Measurements from ENCODE around the gene HTT. TPM values are rescaled to one million over a fixed set of nuclear protein-coding genes. Genes with fewer than 3 reads are reported as not detected.
"Not testable (repeated sequence)": the region's sequence is repeated elsewhere in the genome, so short reads cannot be mapped to it uniquely, and the experiment has no call there.

The HTT gene
- total RNA-seq, 1 experiment from 2014 or later: 18.4 TPM

- H3K79me2 ChIP-seq (ENCODE audit: low read length): peaks cover 40% of the 10 kb centered on the region
- ChIA-PET CTCF (no interaction called here), POLR2A (ENCODE audit: unreplicated experiment) (no interaction called here)
- H3K36me3 ChIP-seq (ENCODE audit: low read depth, low read length): no peaks in the 10 kb centered on the region
- BruUV-seq (replicated peaks): no TSS peak
- H3K27ac ChIP-seq (ENCODE audit: low read length): no peak overlapping the region
- H3K4me2 ChIP-seq (ENCODE audit: low read length): no peak overlapping the region
- no peak overlapping the region for H2AFZ ChIP-seq (ENCODE audit: low read length)
- peaks cover 8% of the 10 kb centered on the region; the same call in 1 of the 2 replicates for H4K20me1 ChIP-seq (ENCODE audit: low read length)
- no peak overlapping the region for H3K4me3 ChIP-seq (ENCODE audit: low read length)
- intact Hi-C loops (cut with micrococcal nuclease): no loop called here
- no peaks in the 10 kb centered on the region for H3K27me3 ChIP-seq (ENCODE audit: low read length)
- ATAC-seq: no peak
- no peaks in the 10 kb centered on the region for H3K9me2 ChIP-seq (replicated peaks; ENCODE audit: low read length)
- H3K9me3 ChIP-seq (ENCODE audit: low read length): no peaks in the 10 kb centered on the region
- H3F3A ChIP-seq (ENCODE audit: low read length, unreplicated experiment): no peaks in the 10 kb centered on the region
- no peak overlapping the region for H3K9ac ChIP-seq (ENCODE audit: low read length)
- no peaks in the 10 kb centered on the region for H3K4me1 ChIP-seq (ENCODE audit: insufficient read depth, low read length)
- TF ChIP-seq, protein P1, sequence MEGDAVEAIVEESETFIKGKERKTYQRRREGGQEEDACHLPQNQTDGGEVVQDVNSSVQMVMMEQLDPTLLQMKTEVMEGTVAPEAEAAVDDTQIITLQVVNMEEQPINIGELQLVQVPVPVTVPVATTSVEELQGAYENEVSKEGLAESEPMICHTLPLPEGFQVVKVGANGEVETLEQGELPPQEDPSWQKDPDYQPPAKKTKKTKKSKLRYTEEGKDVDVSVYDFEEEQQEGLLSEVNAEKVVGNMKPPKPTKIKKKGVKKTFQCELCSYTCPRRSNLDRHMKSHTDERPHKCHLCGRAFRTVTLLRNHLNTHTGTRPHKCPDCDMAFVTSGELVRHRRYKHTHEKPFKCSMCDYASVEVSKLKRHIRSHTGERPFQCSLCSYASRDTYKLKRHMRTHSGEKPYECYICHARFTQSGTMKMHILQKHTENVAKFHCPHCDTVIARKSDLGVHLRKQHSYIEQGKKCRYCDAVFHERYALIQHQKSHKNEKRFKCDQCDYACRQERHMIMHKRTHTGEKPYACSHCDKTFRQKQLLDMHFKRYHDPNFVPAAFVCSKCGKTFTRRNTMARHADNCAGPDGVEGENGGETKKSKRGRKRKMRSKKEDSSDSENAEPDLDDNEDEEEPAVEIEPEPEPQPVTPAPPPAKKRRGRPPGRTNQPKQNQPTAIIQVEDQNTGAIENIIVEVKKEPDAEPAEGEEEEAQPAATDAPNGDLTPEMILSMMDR (conservative IDR thresholded peaks at IDR 0.05; ENCODE audit: low read depth, low read length): no peak
- no peak for TF ChIP-seq EZH2phosphoT487 (IDR thresholded peaks at IDR 0.05; ENCODE audit: borderline replicate concordance, low read length)
- TF ChIP-seq EZH2 (IDR thresholded peaks at IDR 0.05; ENCODE audit: low read length, unreplicated experiment): no peak
- DNase-seq: no peak
Observed at GRCh38 chr4:3085948-3086670, 11.6 kb downstream of the HTT start.

DNA sequence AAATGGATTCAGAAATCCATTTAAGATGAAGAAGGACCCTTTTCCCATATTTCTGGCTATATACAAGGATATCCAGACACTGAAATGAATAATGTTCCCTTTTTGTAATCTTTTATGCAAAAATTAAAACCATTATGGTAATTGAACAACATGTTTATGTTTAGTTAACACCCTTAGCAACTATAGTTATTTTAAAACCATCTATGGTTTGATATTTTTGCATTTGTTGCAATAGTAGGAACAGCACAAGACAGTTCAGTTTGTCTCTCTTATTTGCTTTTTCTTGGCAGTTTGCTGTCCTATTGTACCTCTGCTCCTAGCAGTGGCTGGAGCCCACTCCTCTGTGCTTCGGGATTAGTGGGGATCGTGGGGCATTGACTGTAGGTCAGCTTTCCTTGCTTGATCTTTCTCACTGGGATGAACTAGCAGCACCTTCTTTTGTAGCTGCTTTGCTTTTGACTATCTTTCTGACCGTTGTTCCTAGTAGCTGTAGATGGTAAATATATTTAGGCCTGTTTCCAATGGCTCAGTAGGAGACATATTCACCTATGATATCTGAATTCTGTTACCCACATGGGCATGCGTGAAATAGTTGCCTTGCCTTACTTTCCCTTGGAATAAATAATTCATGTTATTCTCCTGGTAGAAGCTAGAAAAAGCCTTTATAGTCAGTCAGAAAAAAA lies 12.8 kb downstream of the HTT start:
- no peak overlapping the region for H3K9ac ChIP-seq (ENCODE audit: low read length)
- H3K4me1 ChIP-seq (ENCODE audit: insufficient read depth, low read length): no peaks in the 10 kb centered on the region
- no peaks in the 10 kb centered on the region for H3K9me2 ChIP-seq (replicated peaks; ENCODE audit: low read length)
- no peak overlapping the region for H3K4me3 ChIP-seq (ENCODE audit: low read length)
- H3K4me2 ChIP-seq (ENCODE audit: low read length): no peak overlapping the region
- TF ChIP-seq EZH2 (IDR thresholded peaks at IDR 0.05; ENCODE audit: low read length, unreplicated experiment) (no peak), EZH2phosphoT487 (IDR thresholded peaks at IDR 0.05; ENCODE audit: borderline replicate concordance, low read length) (no peak)
- TF ChIP-seq, protein P1 (conservative IDR thresholded peaks at IDR 0.05; ENCODE audit: low read depth, low read length): no peak
- H3K9me3 ChIP-seq (ENCODE audit: low read length): no peaks in the 10 kb centered on the region
- DNase-seq (no peak), ATAC-seq (no peak)
- H3K27me3 ChIP-seq (ENCODE audit: low read length): no peaks in the 10 kb centered on the region
- H4K20me1 ChIP-seq (ENCODE audit: low read length): peaks cover 6% of the 10 kb centered on the region; the same call in 1 of the 2 replicates
- CTCF ChIA-PET: no interaction called here
- no TSS peak for BruUV-seq (replicated peaks)
- H3F3A ChIP-seq (ENCODE audit: low read length, unreplicated experiment): no peaks in the 10 kb centered on the region
- H3K79me2 ChIP-seq (ENCODE audit: low read length): peaks cover 30% of the 10 kb centered on the region
- POLR2A ChIA-PET (ENCODE audit: unreplicated experiment): no interaction called here
- no peak overlapping the region for H3K27ac ChIP-seq (ENCODE audit: low read length)
- H3K36me3 ChIP-seq (ENCODE audit: low read depth, low read length): no peaks in the 10 kb centered on the region
- H2AFZ ChIP-seq (ENCODE audit: low read length): no peak overlapping the region
- intact Hi-C loops (cut with micrococcal nuclease): no loop called here

DNA sequence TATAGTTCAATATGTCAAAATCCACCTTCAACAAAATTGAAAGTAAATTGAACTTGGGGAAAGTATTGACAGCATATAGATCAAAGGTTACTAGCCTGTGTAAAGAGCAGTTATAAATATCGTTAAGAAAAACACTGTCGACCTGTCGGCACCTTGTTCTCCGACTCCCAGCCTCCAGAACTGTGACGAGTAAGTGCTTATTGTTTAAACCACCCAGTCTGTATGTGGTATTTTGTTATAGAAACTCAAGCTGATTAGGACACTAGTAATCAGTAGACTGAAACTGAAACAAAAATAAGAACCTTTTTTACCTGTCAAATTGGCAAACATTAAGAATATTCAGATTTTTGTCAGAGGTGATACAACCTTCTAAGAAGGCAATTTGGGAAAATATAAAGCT lies 17.0 kb downstream of the HTT start:
- ChIA-PET CTCF (no interaction called here), POLR2A (ENCODE audit: unreplicated experiment) (no interaction called here)
- Histone ChIP-seq H2AFZ (ENCODE audit: low read length) (no peak overlapping the region), H3K9me2 (replicated peaks; ENCODE audit: low read length) (no peaks in the 10 kb centered on the region), H3K27me3 (ENCODE audit: low read length) (no peaks in the 10 kb centered on the region), H3K79me2 (ENCODE audit: low read length) (0 out of 2 replicates have a peak, but pooled peaks cover 2% of the 10 kb centered on the region), H3K9me3 (ENCODE audit: low read length) (no peaks in the 10 kb centered on the region), H3F3A (ENCODE audit: low read length, unreplicated experiment) (no peaks in the 10 kb centered on the region), H3K4me1 (ENCODE audit: insufficient read depth, low read length) (no peaks in the 10 kb centered on the region), H3K36me3 (ENCODE audit: low read depth, low read length) (no peaks in the 10 kb centered on the region; the same call in 1 of the 2 replicates), H3K9ac (ENCODE audit: low read length) (no peak overlapping the region), H4K20me1 (ENCODE audit: low read length) (no peaks in the 10 kb centered on the region), H3K27ac (ENCODE audit: low read length) (no peak overlapping the region), H3K4me2 (ENCODE audit: low read length) (no peak overlapping the region), H3K4me3 (ENCODE audit: low read length) (no peak overlapping the region)
- no peak for DNase-seq
- ATAC-seq: no peak
- intact Hi-C loops (cut with micrococcal nuclease): no loop called here
- no peak for TF ChIP-seq EZH2phosphoT487 (IDR thresholded peaks at IDR 0.05; ENCODE audit: borderline replicate concordance, low read length)
- TF ChIP-seq, protein P1 (conservative IDR thresholded peaks at IDR 0.05; ENCODE audit: low read depth, low read length): no peak
- no peak for TF ChIP-seq EZH2 (IDR thresholded peaks at IDR 0.05; ENCODE audit: low read length, unreplicated experiment)
- no TSS peak for BruUV-seq (replicated peaks)

DNA sequence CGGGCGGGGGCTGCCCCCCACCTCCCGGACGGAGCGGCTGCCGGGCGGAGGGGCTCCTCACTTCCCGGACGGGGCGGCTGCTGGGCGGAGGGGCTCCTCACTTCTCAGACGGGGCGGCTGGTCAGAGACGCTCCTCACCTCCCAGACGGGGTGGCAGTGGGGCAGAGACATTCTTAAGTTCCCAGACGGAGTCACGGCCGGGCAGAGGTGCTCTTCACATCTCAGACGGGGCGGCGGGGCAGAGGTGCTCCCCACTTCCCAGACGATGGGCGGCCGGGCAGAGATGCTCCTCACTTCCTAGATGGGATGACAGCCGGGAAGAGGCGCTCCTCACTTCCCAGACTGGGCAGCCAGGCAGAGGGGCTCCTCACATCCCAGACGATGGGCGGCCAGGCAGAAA lies 20.2 kb downstream of the HTT start:
- BruUV-seq (replicated peaks); H3K9me2 ChIP-seq (replicated peaks; ENCODE audit: low read length); intact Hi-C loops (cut with micrococcal nuclease); H4K20me1 ChIP-seq (ENCODE audit: low read length); DNase-seq; H3K9me3 ChIP-seq (ENCODE audit: low read length); H3K36me3 ChIP-seq (ENCODE audit: low read depth, low read length); H3K4me3 ChIP-seq (ENCODE audit: low read length); H2AFZ ChIP-seq (ENCODE audit: low read length); H3K4me1 ChIP-seq (ENCODE audit: insufficient read depth, low read length); ATAC-seq; H3K27me3 ChIP-seq (ENCODE audit: low read length); H3K79me2 ChIP-seq (ENCODE audit: low read length); H3K27ac ChIP-seq (ENCODE audit: low read length); H3K4me2 ChIP-seq (ENCODE audit: low read length); CTCF ChIA-PET; H3K9ac ChIP-seq (ENCODE audit: low read length); POLR2A ChIA-PET (ENCODE audit: unreplicated experiment); H3F3A ChIP-seq (ENCODE audit: low read length, unreplicated experiment): not testable (repeated sequence)
